Activated T-cell treated with anti-CD3 and anti-CD28 coated beads, Interleukin-2, amount 50 U/mL, for 4 hours (primary cell): ENCODE data around the gene ACSF3. TPM values are rescaled to one million over a fixed set of nuclear protein-coding genes. Genes with fewer than 3 reads are reported as not detected.

ENCODE experiments used
- ATAC-seq, 2 donors: fragments of 200-7000 bp; cut with Tn5 transposase; one replicate each; pipeline ENCODE4 v1.10.0; 2021
- DNase-seq: peaks from one replicate; pipeline ENCODE4 v3.0.0-alpha.2; 2020
- H3K27me3 Mint-ChIP-seq: one replicate; pipeline ENCODE4 v1.8.0; 2021; ENCODE audit warnings: low read depth, mixed read lengths
- H3K36me3 Mint-ChIP-seq: one replicate; pipeline ENCODE4 v1.8.0; 2022; ENCODE audit warnings: mixed read lengths; ENCODE audit not compliant: insufficient read depth
- H3K4me1 Mint-ChIP-seq: one replicate; pipeline ENCODE4 v1.8.0; 2021; ENCODE audit warnings: low read depth, mixed read lengths
- H3K4me3 Mint-ChIP-seq: one replicate; pipeline ENCODE4 v1.8.0; 2021; ENCODE audit warnings: mild to moderate bottlenecking, moderate library complexity, mixed read lengths
- H3K9me3 Mint-ChIP-seq: one replicate; pipeline ENCODE4 v1.8.0; 2021; ENCODE audit warnings: mixed read lengths
- total RNA-seq, 3 donors: library from RNA; stranded (reverse); gene quantifications; one replicate each; pipeline ENCODE4 v1.2.1, GENCODE V29; 2021

ACSF3 gene
- total RNA-seq, 3 donors from 2014 or later = 32.5 to 38.7 (median 34.2) TPM

- Mint-ChIP-seq H3K9me3 (no peaks in the 10 kb centered on the region), H3K27me3 (peaks cover 2% of the 10 kb centered on the region), H3K4me3 (peak overlapping the region; percentile 82), H3K4me1 (peaks cover 3% of the 10 kb centered on the region), H3K36me3 (no peaks in the 10 kb centered on the region)
- DNase-seq (no peak), ATAC-seq (no peak)
Measured at GRCh38 chr16:89052191-89052889, 41.3 kb upstream of the ACSF3 start.

DNA sequence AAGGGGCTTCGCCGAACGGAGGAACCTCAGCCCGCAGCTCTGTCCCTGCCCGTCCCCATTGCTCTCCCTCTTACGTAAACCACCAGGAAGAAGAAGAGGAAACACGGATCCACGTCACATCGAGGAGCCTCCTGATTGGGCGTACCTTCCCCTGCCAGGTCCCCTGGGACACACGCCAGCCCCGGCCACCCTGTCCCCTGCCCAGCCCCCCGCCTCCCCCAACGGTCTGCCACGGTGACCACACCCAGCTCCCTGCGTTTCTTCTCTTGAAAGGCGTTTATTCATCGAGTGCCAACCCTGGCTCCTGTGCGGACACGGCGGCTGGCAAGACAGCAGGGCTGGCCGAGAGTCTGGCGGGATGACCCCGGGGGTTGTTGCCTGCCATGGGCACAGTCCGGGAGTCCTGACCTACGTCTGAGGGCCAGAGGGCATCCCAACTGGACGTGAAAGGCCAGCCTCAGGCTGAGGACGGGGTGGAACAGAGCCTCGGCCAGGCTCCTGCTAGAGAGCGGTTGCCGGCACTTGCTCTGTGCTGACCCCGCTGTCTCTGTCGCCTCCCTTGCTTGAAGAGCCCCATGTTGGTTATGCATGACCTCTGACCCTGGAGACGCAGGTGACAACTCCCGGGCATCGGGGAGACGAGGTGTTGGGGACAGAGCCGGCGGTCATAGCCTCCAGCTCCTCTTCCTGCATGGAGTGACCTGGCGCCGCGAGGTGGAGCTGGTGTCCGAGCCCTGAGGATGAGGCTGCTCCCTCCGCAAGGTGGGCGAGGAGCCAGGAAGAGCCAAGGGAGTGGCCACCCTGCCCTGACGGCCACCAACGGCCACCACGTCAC, 40.5 kb upstream of the ACSF3 start:
- ATAC-seq (peak; percentile 30 to 35), DNase-seq (no peak)
- peak overlapping the region; percentile 82 for H3K4me3 Mint-ChIP-seq

GRCh38 chr16:89053725-89054029, 40.0 kb upstream of the ACSF3 start:
- Mint-ChIP-seq H3K4me1 (peaks cover 3% of the 10 kb centered on the region), H3K27me3 (peaks cover 2% of the 10 kb centered on the region), H3K4me3 (no peak overlapping the region), H3K36me3 (no peaks in the 10 kb centered on the region), H3K9me3 (no peaks in the 10 kb centered on the region)
- ATAC-seq (no peak), DNase-seq (no peak)

More for the DNA sequence above, 40.5 kb upstream of the ACSF3 start:
- Mint-ChIP-seq H3K27me3 (peaks cover 2% of the 10 kb centered on the region), H3K9me3 (no peaks in the 10 kb centered on the region), H3K4me1 (peaks cover 3% of the 10 kb centered on the region), H3K36me3 (no peaks in the 10 kb centered on the region)

DNA sequence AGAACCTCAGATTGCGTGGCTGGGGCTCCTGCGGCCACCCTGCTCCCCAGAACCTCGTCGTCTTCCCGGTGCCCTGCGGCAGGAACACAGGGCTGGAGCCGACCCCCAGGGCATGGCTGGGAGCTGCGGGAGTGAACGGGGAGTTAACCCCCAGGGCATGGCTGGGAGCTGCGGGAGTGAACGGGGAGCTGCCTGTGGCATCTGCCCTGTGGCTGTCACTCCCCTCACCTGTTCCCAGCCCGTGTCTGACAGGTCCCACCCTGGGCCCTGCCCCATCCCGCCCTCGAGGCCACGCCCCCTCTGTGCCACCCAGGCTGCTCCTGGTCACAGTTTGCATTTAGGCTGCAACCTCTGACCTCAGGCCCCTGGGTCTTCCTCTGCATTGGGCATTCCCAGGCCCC, 39.4 kb upstream of the ACSF3 start:
- Mint-ChIP-seq H3K4me3 (no peak overlapping the region), H3K9me3 (no peaks in the 10 kb centered on the region), H3K4me1 (peaks cover 3% of the 10 kb centered on the region), H3K27me3 (peaks cover 2% of the 10 kb centered on the region), H3K36me3 (no peaks in the 10 kb centered on the region)
- no peak for DNase-seq
- no peak for ATAC-seq

DNA sequence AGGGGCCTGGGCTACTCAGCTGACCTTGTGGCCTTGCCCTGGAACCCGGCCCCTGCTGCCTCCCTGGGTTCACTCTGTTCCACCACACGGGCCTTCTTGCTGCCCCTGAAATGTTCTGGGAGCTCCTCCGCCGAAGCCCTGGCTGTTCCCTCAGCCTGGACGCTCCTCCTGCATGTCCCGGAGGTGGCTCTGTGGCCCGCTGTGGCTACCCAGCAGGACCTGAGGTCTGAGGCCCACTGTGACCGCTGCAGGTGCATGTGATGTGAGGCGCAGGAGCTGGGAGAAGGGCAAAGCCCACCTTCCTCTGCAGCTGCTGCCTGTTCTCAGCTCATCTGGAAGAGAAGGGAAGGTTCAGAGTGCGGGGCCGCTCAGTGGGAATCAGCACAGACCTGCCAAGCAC, 38.9 kb upstream of the ACSF3 start:
- no peak for DNase-seq
- Mint-ChIP-seq H3K9me3 (no peaks in the 10 kb centered on the region), H3K4me1 (peaks cover 3% of the 10 kb centered on the region), H3K27me3 (peaks cover 1% of the 10 kb centered on the region), H3K36me3 (no peaks in the 10 kb centered on the region), H3K4me3 (no peak overlapping the region)
- no peak for ATAC-seq

DNA sequence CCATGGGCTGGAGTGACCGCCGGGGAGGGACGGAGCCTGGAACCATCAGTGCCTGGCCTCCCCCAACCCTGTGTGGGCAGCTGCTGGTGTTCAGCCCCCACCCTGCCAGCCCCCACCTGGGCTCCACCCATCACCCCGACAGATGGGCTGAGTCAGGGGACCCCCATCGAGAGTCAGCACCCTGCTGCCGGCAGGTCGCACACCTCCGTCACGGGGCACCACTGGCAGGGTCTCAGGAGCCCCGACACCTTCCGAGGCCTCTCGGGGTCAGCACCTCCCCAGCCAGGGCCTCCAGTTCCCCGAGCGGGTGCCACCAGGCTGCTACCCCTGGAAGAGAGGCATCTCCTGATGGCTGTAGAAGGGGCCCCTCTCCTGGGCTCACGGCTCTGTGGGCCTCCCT, 38.3 kb upstream of the ACSF3 start:
- Mint-ChIP-seq H3K4me3 (no peak overlapping the region), H3K9me3 (no peaks in the 10 kb centered on the region)

GRCh38 chr16:89055894-89056555, 37.6 kb upstream of the ACSF3 start:
- ATAC-seq = no peak
- no peaks in the 10 kb centered on the region for H3K27me3 Mint-ChIP-seq

More for the DNA sequence above, 38.3 kb upstream of the ACSF3 start:
- Mint-ChIP-seq H3K36me3 (no peaks in the 10 kb centered on the region), H3K27me3 (no peaks in the 10 kb centered on the region), H3K4me1 (peaks cover 3% of the 10 kb centered on the region)
- DNase-seq = no peak
- no peak for ATAC-seq

DNA sequence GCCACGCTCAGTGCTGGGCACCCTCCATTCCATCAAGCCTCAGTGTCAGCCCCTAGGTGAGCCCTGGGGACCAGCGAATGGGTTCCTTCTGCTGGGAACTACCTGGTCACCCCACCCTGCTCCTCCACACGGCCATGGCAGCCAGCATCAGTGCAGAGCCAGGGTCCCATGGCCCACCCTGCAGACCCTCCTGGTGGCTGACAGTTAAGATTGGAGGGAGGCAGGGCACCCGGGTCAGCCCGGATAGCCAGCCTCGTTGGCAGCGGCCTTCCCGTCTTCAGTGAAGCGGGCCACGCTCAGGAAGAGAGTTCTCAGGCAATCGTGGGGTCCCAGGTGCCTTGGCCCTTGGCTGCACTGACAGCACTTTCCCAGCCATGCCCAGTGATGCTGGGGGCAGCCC, 37.1 kb upstream of the ACSF3 start:
- no peaks in the 10 kb centered on the region for H3K9me3 Mint-ChIP-seq
- H3K4me3 Mint-ChIP-seq = no peak overlapping the region
- H3K4me1 Mint-ChIP-seq = peaks cover 3% of the 10 kb centered on the region
- no peaks in the 10 kb centered on the region for H3K27me3 Mint-ChIP-seq
- ATAC-seq (no peak), DNase-seq (no peak)
- H3K36me3 Mint-ChIP-seq = no peaks in the 10 kb centered on the region

More at GRCh38 chr16:89055894-89056555, 37.6 kb upstream of the ACSF3 start:
- Mint-ChIP-seq H3K36me3 (no peaks in the 10 kb centered on the region), H3K4me1 (peaks cover 3% of the 10 kb centered on the region), H3K4me3 (no peak overlapping the region), H3K9me3 (no peaks in the 10 kb centered on the region)
- no peak for DNase-seq

DNA sequence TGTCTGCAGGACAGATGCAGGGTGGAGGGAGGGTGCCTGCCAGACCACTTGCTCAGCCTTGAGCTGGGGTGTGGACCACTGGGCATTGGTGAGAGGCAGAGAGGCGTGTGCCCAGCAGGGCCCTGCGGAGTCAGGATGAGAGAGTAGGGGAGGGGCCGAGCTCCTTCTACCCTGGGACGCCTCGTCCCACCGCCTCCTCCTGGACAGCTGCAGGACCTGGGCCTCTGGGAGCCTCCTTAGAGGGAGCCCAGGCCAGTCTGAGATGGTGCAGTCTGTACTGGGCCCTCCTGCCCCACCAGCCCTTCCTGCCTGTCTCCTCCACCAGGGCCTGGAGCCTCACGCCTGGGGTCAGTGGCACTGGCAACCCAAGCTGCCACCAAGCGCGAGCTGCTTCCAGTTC, 35.9 kb upstream of the ACSF3 start:
- no peaks in the 10 kb centered on the region for H3K9me3 Mint-ChIP-seq
- ATAC-seq (no peak), DNase-seq (no peak)

GRCh38 chr16:89058812-89059211, 34.8 kb upstream of the ACSF3 start:
- no peaks in the 10 kb centered on the region for H3K9me3 Mint-ChIP-seq
- no peak for ATAC-seq
- no peak for DNase-seq
- no peaks in the 10 kb centered on the region for H3K4me1 Mint-ChIP-seq
- no peaks in the 10 kb centered on the region for H3K27me3 Mint-ChIP-seq
- H3K36me3 Mint-ChIP-seq = no peaks in the 10 kb centered on the region
- H3K4me3 Mint-ChIP-seq = no peak overlapping the region

More for the DNA sequence above, 35.9 kb upstream of the ACSF3 start:
- Mint-ChIP-seq H3K36me3 (no peaks in the 10 kb centered on the region), H3K27me3 (no peaks in the 10 kb centered on the region), H3K4me1 (peaks cover 1% of the 10 kb centered on the region), H3K4me3 (no peak overlapping the region)

GRCh38 chr16:89060207-89060794, 33.4 kb upstream of the ACSF3 start:
- ATAC-seq (no peak), DNase-seq (no peak)
- Mint-ChIP-seq H3K4me1 (no peaks in the 10 kb centered on the region), H3K36me3 (no peaks in the 10 kb centered on the region), H3K4me3 (no peak overlapping the region), H3K9me3 (no peaks in the 10 kb centered on the region), H3K27me3 (no peaks in the 10 kb centered on the region)

DNA sequence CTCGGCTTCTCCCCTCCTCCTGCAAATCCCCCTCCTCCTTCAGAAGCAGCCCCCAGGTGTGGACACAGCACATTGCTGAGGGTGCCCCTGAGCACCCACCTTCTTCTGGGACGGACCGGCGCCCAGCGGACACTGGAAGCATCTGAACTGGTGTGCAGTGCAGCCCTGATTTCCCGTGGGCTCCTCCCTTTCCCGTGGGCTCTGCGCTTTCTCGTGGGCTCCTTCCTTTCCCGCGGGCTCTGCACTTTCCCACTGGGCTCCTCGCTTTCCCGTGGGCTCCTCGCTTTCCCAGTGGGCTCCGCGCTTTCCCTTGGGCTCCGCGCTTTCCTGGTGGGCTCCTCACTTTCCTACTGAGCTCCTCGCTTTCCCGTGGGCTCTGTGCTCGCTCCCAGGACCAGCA, 32.6 kb upstream of the ACSF3 start:
- Mint-ChIP-seq H3K4me1 (no peaks in the 10 kb centered on the region), H3K4me3 (no peak overlapping the region), H3K36me3 (no peaks in the 10 kb centered on the region), H3K27me3 (no peaks in the 10 kb centered on the region), H3K9me3 (no peaks in the 10 kb centered on the region)
- ATAC-seq (no peak), DNase-seq (no peak)

DNA sequence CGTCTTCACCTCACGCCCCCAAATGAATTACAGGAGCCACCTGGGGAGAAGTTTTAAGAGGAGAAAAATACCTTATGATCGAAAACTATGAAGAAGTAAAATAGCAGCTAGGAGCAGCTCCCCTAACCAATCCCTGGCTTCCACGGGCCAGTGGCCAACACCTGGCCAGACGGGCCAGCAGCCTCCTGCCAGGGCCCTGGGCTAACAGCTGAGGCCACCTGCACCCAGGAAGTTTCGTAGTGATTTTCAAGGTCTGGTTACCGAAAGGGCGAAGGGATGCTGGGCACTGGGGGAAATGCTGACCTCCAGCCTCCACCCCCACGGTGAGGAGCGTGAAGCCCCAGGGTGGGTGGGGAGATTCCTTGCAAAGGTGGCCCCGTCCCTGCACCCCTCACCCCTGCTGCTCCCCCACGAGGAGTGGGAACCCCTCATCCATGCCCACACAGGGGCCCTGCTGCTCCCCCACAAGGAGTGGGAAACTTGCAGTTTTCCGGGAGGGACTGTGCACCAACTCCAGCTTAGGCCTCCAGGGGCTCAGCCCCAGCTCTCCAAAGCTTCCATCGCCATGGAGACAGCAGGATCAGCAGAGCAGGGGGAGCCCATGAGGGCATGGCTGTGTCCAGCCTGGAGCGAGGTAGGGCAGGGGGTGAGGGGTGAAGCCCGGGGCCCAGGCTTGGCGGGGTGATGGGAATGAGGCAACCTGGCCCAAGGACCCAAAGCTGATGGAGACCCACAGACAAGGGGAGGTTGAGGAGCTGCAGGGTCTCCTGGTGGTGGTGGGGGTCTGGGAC, 31.9 kb upstream of the ACSF3 start:
- Mint-ChIP-seq H3K27me3 (no peaks in the 10 kb centered on the region), H3K9me3 (no peaks in the 10 kb centered on the region), H3K4me3 (no peak overlapping the region), H3K4me1 (no peaks in the 10 kb centered on the region), H3K36me3 (no peaks in the 10 kb centered on the region)
- DNase-seq = no peak
- ATAC-seq = no peak
